ENCODE data around the gene FNIP1. TPM values are rescaled to one million over a fixed set of nuclear protein-coding genes. Genes with fewer than 3 reads are reported as not detected.

Gene FNIP1
- total and polyA plus RNA-seq, 2 experiments from 2014 or later, result 8.2 to 27.9 TPM

- TF ChIP-seq REST (IDR thresholded peaks at IDR 0.05; ENCODE audit: unreplicated experiment) (no peak), JUNB (IDR thresholded peaks at IDR 0.05; ENCODE audit: unreplicated experiment) (no peak), EZH2 (IDR thresholded peaks at IDR 0.05; ENCODE audit: low read depth, unreplicated experiment) (no peak), STAT1 (IDR thresholded peaks at IDR 0.05; ENCODE audit: unreplicated experiment) (no peak), ETS1 (IDR thresholded peaks at IDR 0.05) (no peak), CTCF (conservative IDR thresholded peaks at IDR 0.05; ENCODE audit: low read depth in 2 of 2) (no peak), EZH2phosphoT487 (IDR thresholded peaks at IDR 0.05; ENCODE audit: unreplicated experiment) (no peak), CREB1 (CRISPR knock-in tag; IDR thresholded peaks at IDR 0.05; ENCODE audit: low read depth) (no peak; the same call in 1 of the 2 replicates), ZNF331 (CRISPR knock-in tag; IDR thresholded peaks at IDR 0.05; ENCODE audit: low read depth) (no peak), NANOG (IDR thresholded peaks at IDR 0.05; ENCODE audit: borderline replicate concordance) (no peak)
These were observed 681 bp downstream of the FNIP1 start (continued) for GRCh38 chr5:131795879-131796792.

- Histone ChIP-seq H4K20me1 (replicated peaks; ENCODE audit: insufficient read depth) (peaks cover 17% of the 10 kb centered on the region), H3F3A (replicated peaks; ENCODE audit: low read depth) (no peaks in the 10 kb centered on the region), H3K9me2 (ENCODE audit: insufficient read depth) (no peaks in the 10 kb centered on the region), H3K36me3 (ENCODE audit: insufficient read depth) (no peaks in the 10 kb centered on the region), H3K79me2 (replicated peaks; ENCODE audit: insufficient read depth) (peaks cover 58% of the 10 kb centered on the region), H3K4me1 (ENCODE audit: insufficient read depth) (peaks cover 4% of the 10 kb centered on the region; the same call in 1 of the 2 replicates), H3K27ac (ENCODE audit: low read depth) (no peak overlapping the region), H3K4me3 (peak overlapping the region; percentile 66), H2AFZ (no peak overlapping the region), H3K27me3 (ENCODE audit: insufficient read depth) (peaks cover 13% of the 10 kb centered on the region), H3K4me2 (peak overlapping the region; percentile 78)
- no peaks in the 10 kb centered on the region for H3K9me3 Mint-ChIP-seq
- H3K4me1 Mint-ChIP-seq, result peaks cover 17% of the 10 kb centered on the region
- peaks cover 8% of the 10 kb centered on the region for H3K27me3 Mint-ChIP-seq (ENCODE audit: insufficient read depth, low read depth, poor library complexity)
- DNase-seq (ENCODE audit: low spot score) (no peak), ATAC-seq (no peak)
- H3K4me3 Mint-ChIP-seq, result peak overlapping the region; percentile 98
- H3K27ac Mint-ChIP-seq, result no peak overlapping the region
- no peaks in the 10 kb centered on the region; the same call in 2 of the 3 replicates for H3K36me3 Mint-ChIP-seq (ENCODE audit: low read depth)
- TF ChIP-seq ZNF114 (CRISPR knock-in tag; IDR thresholded peaks at IDR 0.05) (no peak), ETS1 (IDR thresholded peaks at IDR 0.05) (no peak), JUNB (IDR thresholded peaks at IDR 0.05; ENCODE audit: unreplicated experiment) (no peak), EZH2phosphoT487 (IDR thresholded peaks at IDR 0.05; ENCODE audit: unreplicated experiment) (no peak)
These were observed 1.6 kb downstream of the FNIP1 start for GRCh38 chr5:131795228-131795627.

Measured in GM23338 (cell line).